SU-DHL-6 (cell line): ENCODE data around the gene GTF3A.
"Not testable (repeated sequence)": the region's sequence is repeated elsewhere in the genome, so short reads cannot be mapped to it uniquely, and the experiment has no call there.

Experiments
- H2AFZ ChIP-seq: fragments of 200-600 bp; sonication (generic); 2 replicates; pipeline ENCODE4 v1.6.1; 2014; ENCODE audit warnings: low read depth, mild to moderate bottlenecking, moderate library complexity, mixed read lengths, antibody characterized with exemption, low read length; ENCODE audit not compliant: severe bottlenecking
- H3F3A ChIP-seq: fragments of 200-600 bp; shearing (Covaris generic); 2 replicates; pipeline ENCODE4 v1.6.0; 2016; ENCODE audit warnings: antibody characterized with exemption, mild to moderate bottlenecking; ENCODE audit not compliant: insufficient read depth
- H3K27ac ChIP-seq: fragments of 200-600 bp; sonication (generic); 2 replicates; pipeline ENCODE4 v1.5.1; 2016; ENCODE audit warnings: low read depth, mild to moderate bottlenecking, low read length, moderate library complexity, mixed read lengths
- H3K27me3 ChIP-seq: fragments of 200-600 bp; sonication (generic), shearing (Covaris generic); 2 replicates; pipeline ENCODE4 v1.6.0; 2014; ENCODE audit warnings: mild to moderate bottlenecking, low read length
- H3K36me3 ChIP-seq: fragments of 200-600 bp; sonication (generic); 2 replicates; pipeline ENCODE4 v1.6.1; 2014; ENCODE audit warnings: mild to moderate bottlenecking, low read length, mixed read lengths
- H3K4me2 ChIP-seq: fragments of 300-600, 200-600 bp; shearing (Covaris generic), sonication (generic); 2 replicates; pipeline ENCODE4 v1.6.0; 2014; ENCODE audit warnings: low read length, low read depth, mild to moderate bottlenecking; ENCODE audit not compliant: poor library complexity, severe bottlenecking
- H3K4me3 ChIP-seq: fragments of 200-600 bp; sonication (generic); 2 replicates; pipeline ENCODE4 v1.5.1; 2014; ENCODE audit warnings: antibody characterized with exemption, low read length, mild to moderate bottlenecking, mixed read lengths; ENCODE audit not compliant: insufficient read depth, poor library complexity, severe bottlenecking
- H3K79me2 ChIP-seq: fragments of 200-600 bp; sonication (generic); 2 replicates; pipeline ENCODE4 v1.6.1; 2014; ENCODE audit warnings: mild to moderate bottlenecking, low read length, moderate library complexity; ENCODE audit not compliant: insufficient read depth
- H3K9ac ChIP-seq: fragments of 200-600 bp; sonication (generic); 2 replicates; pipeline ENCODE4 v1.7.0; 2014; ENCODE audit warnings: mild to moderate bottlenecking, low read length
- H3K9me2 ChIP-seq: fragments of 200-600 bp; sonication (generic); replicated peaks from 2 replicates; pipeline ENCODE4 v1.6.1; 2014; ENCODE audit warnings: low read length; ENCODE audit not compliant: insufficient read depth
- H3K9me3 ChIP-seq: fragments of 200-600 bp; sonication (generic); 2 replicates; pipeline ENCODE4 v1.6.1; 2014; ENCODE audit warnings: low read length, mixed read lengths; ENCODE audit not compliant: insufficient read depth
- H4K20me1 ChIP-seq: fragments of 200-600 bp; sonication (generic); 2 replicates; pipeline ENCODE4 v1.6.1; 2014; ENCODE audit warnings: low read depth, mild to moderate bottlenecking, antibody characterized with exemption, low read length, moderate library complexity, mixed read lengths
- CTCF ChIP-seq: fragments of 200-600 bp; sonication (generic); IDR thresholded peaks from one replicate; pipeline ENCODE4 v1.5.1; 2017; ENCODE audit warnings: antibody characterized with exemption, mild to moderate bottlenecking, low read length, moderate library complexity; ENCODE audit not compliant: insufficient read depth, poor library complexity, severe bottlenecking
- EZH2phosphoT487 ChIP-seq: fragments of 200-600 bp; sonication (generic), shearing (Covaris generic); conservative IDR thresholded peaks from 2 replicates; pipeline ENCODE4 v1.6.1; 2018; ENCODE audit warnings: mild to moderate bottlenecking, antibody characterized with exemption, low read length, moderate library complexity, mixed read lengths

Gene GTF3A

GRCh38 chr13:27395007-27395510 is 29.4 kb upstream of the GTF3A start:
- Histone ChIP-seq H3K9ac (no peak overlapping the region), H3K4me3 (no peak overlapping the region), H3K36me3 (no peaks in the 10 kb centered on the region), H3K79me2 (no peaks in the 10 kb centered on the region), H3F3A (no peaks in the 10 kb centered on the region), H3K4me2 (no peak overlapping the region), H4K20me1 (no peaks in the 10 kb centered on the region), H2AFZ (no peak overlapping the region), H3K9me2 (no peaks in the 10 kb centered on the region), H3K27me3 (no peaks in the 10 kb centered on the region), H3K27ac (no peak overlapping the region), H3K9me3 (no peaks in the 10 kb centered on the region)
- no peak for TF ChIP-seq CTCF

GRCh38 chr13:27396252-27396846 is 28.1 kb upstream of the GTF3A start:
- Histone ChIP-seq H2AFZ (no peak overlapping the region), H3K4me2 (no peak overlapping the region), H3K79me2 (no peaks in the 10 kb centered on the region), H3K36me3 (no peaks in the 10 kb centered on the region), H3K9me3 (no peaks in the 10 kb centered on the region), H3K9ac (no peak overlapping the region), H3K27ac (no peak overlapping the region), H3K4me3 (no peak overlapping the region), H3K27me3 (no peaks in the 10 kb centered on the region), H3F3A (no peaks in the 10 kb centered on the region), H4K20me1 (no peaks in the 10 kb centered on the region), H3K9me2 (no peaks in the 10 kb centered on the region)
- TF ChIP-seq CTCF = no peak
- TF ChIP-seq EZH2phosphoT487 = no peak

- Histone ChIP-seq H4K20me1 (no peaks in the 10 kb centered on the region), H3K9me2 (no peaks in the 10 kb centered on the region), H2AFZ (no peak overlapping the region), H3K9ac (no peak overlapping the region), H3K27me3 (no peaks in the 10 kb centered on the region), H3F3A (no peaks in the 10 kb centered on the region), H3K4me3 (no peak overlapping the region), H3K36me3 (no peaks in the 10 kb centered on the region), H3K4me2 (no peak overlapping the region), H3K79me2 (no peaks in the 10 kb centered on the region), H3K27ac (no peak overlapping the region), H3K9me3 (no peaks in the 10 kb centered on the region)
- no peak for TF ChIP-seq EZH2phosphoT487
- no peak for TF ChIP-seq CTCF
These were observed 26.1 kb upstream of the GTF3A start for GRCh38 chr13:27398360-27398759.

- H3K36me3 ChIP-seq, H3K9ac ChIP-seq, H2AFZ ChIP-seq, H4K20me1 ChIP-seq, H3K27me3 ChIP-seq, H3K4me2 ChIP-seq, H3K27ac ChIP-seq, H3F3A ChIP-seq, H3K9me2 ChIP-seq, H3K4me3 ChIP-seq, H3K79me2 ChIP-seq, H3K9me3 ChIP-seq: not testable (repeated sequence)
These were observed 24.0 kb upstream of the GTF3A start for GRCh38 chr13:27400405-27400804.
